ENCODE data around the gene OR1M1.

OR1M1 gene

DNA sequence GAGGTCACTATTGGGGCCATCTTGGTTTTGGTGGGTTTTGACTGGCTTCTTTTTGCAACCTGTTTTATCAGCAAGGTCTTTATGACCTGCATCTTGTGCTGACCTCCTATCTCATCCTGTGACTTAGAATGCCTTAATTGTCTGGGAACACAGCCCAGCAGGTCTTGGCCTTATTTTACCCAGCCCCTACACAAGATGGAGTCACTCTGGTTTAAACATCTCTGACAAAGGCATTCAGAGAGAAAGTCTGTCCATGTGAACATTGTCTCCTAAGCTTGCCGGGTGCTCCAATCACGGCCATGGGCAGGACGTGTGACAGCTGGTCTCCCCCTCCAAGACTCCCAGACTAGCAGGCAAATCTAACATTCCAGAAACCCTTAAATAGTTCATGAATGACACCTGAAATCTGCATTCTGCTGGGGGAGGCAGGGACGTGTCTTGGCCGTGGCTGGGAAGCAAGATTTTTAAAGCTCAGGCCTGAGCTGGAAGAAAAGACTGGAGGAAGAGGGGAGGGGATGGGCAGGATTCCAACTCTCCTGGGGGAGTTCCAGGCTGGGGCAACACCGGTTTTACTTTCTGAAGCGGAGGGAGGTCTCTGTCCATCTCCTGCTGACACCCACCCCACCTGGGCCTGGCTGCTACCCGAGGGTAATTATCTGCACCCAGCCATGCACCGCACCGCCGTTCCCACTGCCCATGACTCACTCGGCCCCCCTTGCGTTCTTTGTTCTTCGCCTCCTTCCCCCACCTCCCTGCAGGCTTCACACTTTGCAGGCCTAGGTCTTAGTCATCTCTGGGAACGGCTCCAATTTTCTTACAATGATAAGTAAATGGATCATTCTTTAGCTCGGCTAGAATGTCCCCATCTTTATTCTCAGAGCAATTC lies 11.6 kb upstream of the OR1M1 start:
- TF ChIP-seq CTCF (IDR thresholded peaks at IDR 0.05; ENCODE audit: insufficient read depth, low read length, poor library complexity, severe bottlenecking) (no peak), EZH2phosphoT487 (conservative IDR thresholded peaks at IDR 0.05; ENCODE audit: low read length) (no peak)
- H3K9me3 ChIP-seq (ENCODE audit: insufficient read depth, low read length) = no peaks in the 10 kb centered on the region
- H3K9ac ChIP-seq (ENCODE audit: low read length) = no peak overlapping the region
- no peaks in the 10 kb centered on the region for H3K79me2 ChIP-seq (ENCODE audit: insufficient read depth, low read length)
- no peaks in the 10 kb centered on the region for H3F3A ChIP-seq (ENCODE audit: insufficient read depth)
- H4K20me1 ChIP-seq (ENCODE audit: low read depth, low read length) = no peaks in the 10 kb centered on the region
- no peaks in the 10 kb centered on the region for H3K27me3 ChIP-seq (ENCODE audit: low read length)
- no peak overlapping the region for H2AFZ ChIP-seq (ENCODE audit: low read depth, low read length, severe bottlenecking)
- H3K4me3 ChIP-seq (ENCODE audit: insufficient read depth, low read length, poor library complexity, severe bottlenecking) = no peak overlapping the region
- no peak overlapping the region for H3K4me2 ChIP-seq (ENCODE audit: low read depth, low read length, poor library complexity, severe bottlenecking)
- H3K9me2 ChIP-seq (replicated peaks; ENCODE audit: insufficient read depth, low read length) = no peaks in the 10 kb centered on the region
- no peaks in the 10 kb centered on the region for H3K36me3 ChIP-seq (ENCODE audit: low read length)
- no peak overlapping the region for H3K27ac ChIP-seq (ENCODE audit: low read depth, low read length)

DNA sequence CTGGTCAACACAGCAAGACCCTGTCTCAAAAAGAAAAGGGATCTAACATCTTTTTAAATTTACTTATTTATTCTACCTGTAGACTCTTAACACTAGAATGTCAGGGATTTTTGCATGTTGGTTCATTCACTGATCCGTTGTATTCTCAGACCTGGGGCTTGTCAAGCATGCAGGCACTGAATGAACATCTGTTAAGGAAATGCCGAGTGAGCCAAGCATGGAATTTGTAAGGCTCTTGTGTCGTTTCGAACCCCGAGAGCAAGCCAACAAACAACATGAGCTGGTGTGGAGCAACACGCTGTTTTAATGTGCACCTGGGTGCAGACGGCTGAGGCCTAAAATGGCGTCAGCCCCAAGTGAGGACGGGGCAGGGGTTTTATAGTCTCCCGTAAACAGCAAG lies 10.0 kb upstream of the OR1M1 start:
- H4K20me1 ChIP-seq (ENCODE audit: low read depth, low read length) = no peaks in the 10 kb centered on the region
- no peak overlapping the region for H3K9ac ChIP-seq (ENCODE audit: low read length)
- H2AFZ ChIP-seq (ENCODE audit: low read depth, low read length, severe bottlenecking) = no peak overlapping the region
- H3K36me3 ChIP-seq (ENCODE audit: low read length) = no peaks in the 10 kb centered on the region
- no peaks in the 10 kb centered on the region for H3K9me2 ChIP-seq (replicated peaks; ENCODE audit: insufficient read depth, low read length)
- no peak overlapping the region for H3K4me2 ChIP-seq (ENCODE audit: low read depth, low read length, poor library complexity, severe bottlenecking)
- no peaks in the 10 kb centered on the region for H3K79me2 ChIP-seq (ENCODE audit: insufficient read depth, low read length)
- H3K27me3 ChIP-seq (ENCODE audit: low read length) = no peaks in the 10 kb centered on the region
- H3F3A ChIP-seq (ENCODE audit: insufficient read depth) = no peaks in the 10 kb centered on the region
- H3K27ac ChIP-seq (ENCODE audit: low read depth, low read length) = no peak overlapping the region
- H3K4me3 ChIP-seq (ENCODE audit: insufficient read depth, low read length, poor library complexity, severe bottlenecking) = no peak overlapping the region
- H3K9me3 ChIP-seq (ENCODE audit: insufficient read depth, low read length) = no peaks in the 10 kb centered on the region
- no peak for TF ChIP-seq EZH2phosphoT487 (conservative IDR thresholded peaks at IDR 0.05; ENCODE audit: low read length)
- TF ChIP-seq CTCF (IDR thresholded peaks at IDR 0.05; ENCODE audit: insufficient read depth, low read length, poor library complexity, severe bottlenecking) = no peak

DNA sequence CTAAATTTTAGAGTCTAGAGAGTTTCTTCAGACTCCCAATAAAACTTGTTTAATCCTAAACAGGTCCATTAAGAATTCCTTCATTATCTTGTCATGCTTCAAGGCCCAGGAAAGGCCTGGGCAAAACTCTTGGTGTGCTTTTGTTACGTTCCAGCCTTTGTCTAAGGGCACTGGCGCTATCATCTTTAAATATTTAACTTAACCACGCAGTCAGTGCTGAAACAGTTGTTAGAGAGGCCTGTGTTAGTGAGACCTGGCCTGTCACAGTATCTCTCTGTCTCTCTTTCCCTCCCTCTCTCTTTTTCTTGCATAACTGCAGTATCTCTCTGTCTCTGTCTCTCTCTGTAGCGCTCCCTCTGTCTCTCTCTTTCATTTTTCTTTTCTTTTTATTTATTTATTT lies 8.2 kb upstream of the OR1M1 start:
- no peaks in the 10 kb centered on the region for H3K79me2 ChIP-seq (ENCODE audit: insufficient read depth, low read length)
- H2AFZ ChIP-seq (ENCODE audit: low read depth, low read length, severe bottlenecking) = no peak overlapping the region
- TF ChIP-seq EZH2phosphoT487 (conservative IDR thresholded peaks at IDR 0.05; ENCODE audit: low read length) (no peak), CTCF (IDR thresholded peaks at IDR 0.05; ENCODE audit: insufficient read depth, low read length, poor library complexity, severe bottlenecking) (no peak)
- no peak overlapping the region for H3K27ac ChIP-seq (ENCODE audit: low read depth, low read length)
- no peak overlapping the region for H3K4me2 ChIP-seq (ENCODE audit: low read depth, low read length, poor library complexity, severe bottlenecking)
- no peaks in the 10 kb centered on the region for H3K27me3 ChIP-seq (ENCODE audit: low read length)
- H4K20me1 ChIP-seq (ENCODE audit: low read depth, low read length) = no peaks in the 10 kb centered on the region
- no peak overlapping the region for H3K4me3 ChIP-seq (ENCODE audit: insufficient read depth, low read length, poor library complexity, severe bottlenecking)
- no peaks in the 10 kb centered on the region for H3F3A ChIP-seq (ENCODE audit: insufficient read depth)
- H3K9me3 ChIP-seq (ENCODE audit: insufficient read depth, low read length) = no peaks in the 10 kb centered on the region
- H3K9me2 ChIP-seq (replicated peaks; ENCODE audit: insufficient read depth, low read length) = no peaks in the 10 kb centered on the region
- H3K36me3 ChIP-seq (ENCODE audit: low read length) = no peaks in the 10 kb centered on the region
- H3K9ac ChIP-seq (ENCODE audit: low read length) = no peak overlapping the region

All from SU-DHL-6 (cell line).